Measurements from ENCODE around the gene NAA38.
A peak's percentile ranks its signal among the peaks of the same experiment; 100 is the strongest.

The NAA38 gene

GRCh38 chr17:7851438-7852261, 5.7 kb downstream of the NAA38 start:
- DNase-seq = peak; percentile 51 to 53

DNA sequence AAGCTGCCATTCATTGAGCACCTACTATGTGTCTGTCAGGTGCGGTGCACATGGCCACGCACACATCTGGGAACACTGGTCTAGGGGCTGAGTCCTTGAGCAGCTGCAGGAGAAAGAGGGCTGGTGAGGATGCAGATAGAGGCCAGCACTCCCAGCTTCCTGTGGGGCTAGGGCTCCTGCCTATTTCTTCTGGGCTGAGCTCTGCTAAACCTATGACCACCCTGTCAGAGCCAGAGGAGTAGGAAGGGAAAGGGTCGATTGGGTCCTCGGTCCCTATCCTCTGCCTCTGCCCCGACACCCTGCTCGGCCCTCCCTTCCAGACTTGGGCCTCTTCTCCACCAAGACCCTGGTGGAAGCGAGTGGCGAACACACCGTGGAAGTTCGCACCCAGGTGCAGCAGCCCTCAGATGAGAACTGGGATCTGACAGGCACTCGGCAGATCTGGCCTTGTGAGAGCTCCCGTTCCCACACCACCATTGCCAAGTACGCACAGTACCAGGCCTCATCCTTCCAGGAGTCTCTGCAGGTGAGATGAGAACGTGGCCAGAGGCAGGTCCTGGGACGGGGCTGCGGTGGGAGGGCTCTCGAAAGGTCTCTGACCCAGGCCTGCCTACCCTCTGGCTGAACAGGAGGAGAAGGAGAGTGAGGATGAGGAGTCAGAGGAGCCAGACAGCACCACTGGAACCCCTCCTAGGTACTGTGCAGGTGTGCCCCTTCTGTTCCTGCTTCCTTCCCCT, 6.5 kb downstream of the NAA38 start:
- no peak for DNase-seq

DNA sequence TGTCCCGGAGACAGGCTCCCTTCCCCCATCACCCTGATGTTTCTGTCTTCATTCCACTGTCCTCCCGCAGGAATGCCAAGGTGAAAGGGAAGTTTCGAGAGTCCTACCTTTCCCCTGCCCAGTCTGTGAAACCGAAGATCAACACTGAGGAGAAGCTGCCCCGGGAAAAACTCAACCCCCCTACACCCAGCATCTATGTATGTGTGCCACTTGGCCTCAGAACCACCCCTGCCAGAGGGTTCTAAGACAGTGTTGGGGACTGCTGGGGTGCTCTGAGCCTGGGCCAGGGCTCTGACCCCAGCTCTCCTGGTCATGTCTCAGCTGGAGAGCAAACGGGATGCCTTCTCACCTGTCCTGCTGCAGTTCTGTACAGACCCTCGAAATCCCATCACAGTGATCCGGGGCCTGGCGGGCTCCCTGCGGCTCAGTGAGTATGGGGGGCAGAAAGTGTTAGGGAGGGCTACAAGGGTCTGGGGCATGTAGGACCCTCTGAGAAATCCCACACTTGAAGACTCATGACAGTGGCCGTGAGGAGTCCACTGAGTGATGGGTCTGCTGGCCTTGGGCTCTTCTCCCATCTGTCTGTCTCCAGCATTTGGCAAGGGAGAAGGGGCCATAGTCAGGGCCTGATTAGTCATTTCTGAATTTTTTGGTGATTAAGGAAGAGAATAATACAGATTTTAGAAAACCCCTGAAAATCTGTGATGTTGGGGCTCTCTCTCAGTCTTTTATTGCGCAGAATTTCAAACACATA, 7.4 kb downstream of the NAA38 start:
- no peak for DNase-seq

GRCh38 chr17:7849130-7849750, 8.1 kb downstream of the NAA38 start:
- no peak for DNase-seq

- DNase-seq = no peak
Measured at GRCh38 chr17:7848739-7849129, 8.6 kb downstream of the NAA38 start.

- no peak for DNase-seq
Measured at GRCh38 chr17:7848131-7848579, 9.2 kb downstream of the NAA38 start.

GRCh38 chr17:7846765-7847661, 10.3 kb downstream of the NAA38 start:
- no peak for DNase-seq

DNA sequence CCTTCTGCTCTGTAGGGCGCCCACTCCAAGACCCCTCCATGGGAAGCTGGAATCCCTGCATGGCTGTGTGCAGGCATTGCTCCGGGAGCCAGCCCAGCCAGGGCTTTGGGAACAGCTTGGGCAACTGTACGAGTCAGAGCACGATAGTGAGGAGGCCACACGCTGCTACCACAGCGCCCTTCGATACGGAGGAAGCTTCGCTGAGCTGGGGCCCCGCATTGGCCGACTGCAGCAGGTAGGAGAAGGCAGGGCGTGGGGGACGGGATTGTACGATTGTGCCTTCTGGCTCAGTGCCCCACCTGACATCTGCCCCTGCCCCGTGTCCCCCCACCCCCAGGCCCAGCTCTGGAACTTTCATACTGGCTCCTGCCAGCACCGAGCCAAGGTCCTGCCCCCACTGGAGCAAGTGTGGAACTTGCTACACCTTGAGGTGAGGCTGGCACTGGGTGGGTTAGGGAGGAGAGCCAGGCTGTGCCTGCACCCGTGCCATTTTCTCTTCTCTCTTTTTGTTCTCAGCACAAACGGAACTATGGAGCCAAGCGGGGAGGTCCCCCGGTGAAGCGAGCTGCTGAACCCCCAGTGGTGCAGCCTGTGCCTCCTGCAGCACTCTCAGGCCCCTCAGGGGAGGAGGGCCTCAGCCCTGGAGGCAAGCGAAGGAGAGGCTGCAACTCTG, 11.2 kb downstream of the NAA38 start:
- DNase-seq = no peak

- no peak for DNase-seq
Measured at GRCh38 chr17:7845359-7846062, 11.8 kb downstream of the NAA38 start.

DNA sequence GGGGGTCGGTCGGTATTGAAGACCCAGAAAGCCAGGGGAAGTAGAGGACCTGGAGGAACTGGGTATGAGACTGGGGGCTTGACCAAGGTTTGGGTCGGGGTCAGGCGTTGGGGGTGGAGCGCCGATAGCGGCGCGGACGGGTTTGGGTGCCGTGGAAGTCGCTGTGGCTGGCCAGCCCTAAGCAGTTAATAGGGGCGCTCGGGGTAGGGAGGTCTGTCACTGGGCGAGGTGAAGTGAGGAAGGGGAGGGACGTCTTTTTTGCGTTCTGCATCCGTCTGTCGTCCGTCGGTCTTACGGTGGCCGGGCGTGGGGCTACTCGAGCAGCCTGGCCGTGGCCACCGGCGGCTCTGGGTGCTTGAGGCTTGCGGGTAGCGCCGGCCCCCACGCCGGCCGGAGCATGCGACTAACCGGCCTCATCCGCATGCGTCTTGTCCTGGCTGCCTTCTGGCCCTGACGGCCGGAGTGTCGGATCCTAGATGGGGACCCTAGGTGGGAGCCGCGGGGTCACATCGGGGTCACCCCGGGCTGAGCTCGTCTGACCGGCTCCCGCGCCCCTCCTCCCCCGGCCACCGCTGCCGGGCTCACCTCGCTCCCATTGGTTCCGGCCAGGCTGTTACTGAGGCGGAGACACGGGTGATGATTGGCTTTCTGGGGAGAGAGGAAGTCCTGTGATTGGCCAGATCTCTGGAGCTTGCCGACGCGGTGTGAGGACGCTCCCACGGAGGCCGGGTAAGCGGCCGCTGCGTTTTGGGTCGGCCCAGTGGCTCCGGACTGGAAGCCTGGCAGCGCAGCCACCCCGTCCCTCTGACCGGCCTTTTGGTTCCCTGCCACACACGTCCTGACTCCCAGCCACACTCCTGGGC, 12.8 kb downstream of the NAA38 start:
- peak; percentile 50 to 56 for DNase-seq

DNA sequence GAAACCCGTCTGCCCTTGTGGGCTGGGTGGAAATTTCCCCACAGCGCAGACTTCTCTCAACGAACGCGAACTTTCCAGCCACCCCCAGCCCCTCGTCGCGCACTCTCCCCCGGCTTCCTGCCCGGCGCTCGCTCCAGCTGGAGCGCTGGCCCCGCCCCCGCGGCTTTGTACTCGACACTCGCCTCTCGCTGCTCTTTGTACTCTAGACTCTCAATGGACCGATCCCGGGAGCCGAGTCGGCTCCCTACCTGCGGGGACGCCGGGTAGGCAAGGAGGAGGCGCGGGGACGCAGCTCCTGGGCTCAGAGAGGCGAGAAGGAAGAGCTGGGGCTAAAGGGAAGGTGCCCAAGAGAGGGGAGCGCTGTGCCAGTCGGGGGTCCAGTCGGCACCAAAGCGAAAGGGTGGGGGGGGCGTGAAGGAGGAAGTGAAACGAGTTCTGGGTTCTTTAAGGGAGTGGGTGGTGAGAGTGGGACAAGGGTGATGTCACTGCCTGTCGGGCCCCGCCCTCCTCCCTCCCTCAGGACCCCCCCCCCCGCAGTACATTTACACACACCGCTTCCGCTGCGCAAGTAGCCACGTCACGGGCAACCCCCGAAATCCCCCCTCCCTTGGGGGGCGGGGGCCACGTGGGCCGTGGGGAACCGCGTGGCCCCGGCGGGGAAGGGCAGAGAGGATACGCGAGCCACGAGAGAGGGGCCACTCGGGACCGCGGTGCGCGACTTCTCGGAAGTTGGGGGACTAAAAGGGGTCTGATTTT, 13.6 kb downstream of the NAA38 start:
- DNase-seq = no peak

GRCh38 chr17:7843257-7843535, 14.2 kb downstream of the NAA38 start:
- no peak for DNase-seq

DNA sequence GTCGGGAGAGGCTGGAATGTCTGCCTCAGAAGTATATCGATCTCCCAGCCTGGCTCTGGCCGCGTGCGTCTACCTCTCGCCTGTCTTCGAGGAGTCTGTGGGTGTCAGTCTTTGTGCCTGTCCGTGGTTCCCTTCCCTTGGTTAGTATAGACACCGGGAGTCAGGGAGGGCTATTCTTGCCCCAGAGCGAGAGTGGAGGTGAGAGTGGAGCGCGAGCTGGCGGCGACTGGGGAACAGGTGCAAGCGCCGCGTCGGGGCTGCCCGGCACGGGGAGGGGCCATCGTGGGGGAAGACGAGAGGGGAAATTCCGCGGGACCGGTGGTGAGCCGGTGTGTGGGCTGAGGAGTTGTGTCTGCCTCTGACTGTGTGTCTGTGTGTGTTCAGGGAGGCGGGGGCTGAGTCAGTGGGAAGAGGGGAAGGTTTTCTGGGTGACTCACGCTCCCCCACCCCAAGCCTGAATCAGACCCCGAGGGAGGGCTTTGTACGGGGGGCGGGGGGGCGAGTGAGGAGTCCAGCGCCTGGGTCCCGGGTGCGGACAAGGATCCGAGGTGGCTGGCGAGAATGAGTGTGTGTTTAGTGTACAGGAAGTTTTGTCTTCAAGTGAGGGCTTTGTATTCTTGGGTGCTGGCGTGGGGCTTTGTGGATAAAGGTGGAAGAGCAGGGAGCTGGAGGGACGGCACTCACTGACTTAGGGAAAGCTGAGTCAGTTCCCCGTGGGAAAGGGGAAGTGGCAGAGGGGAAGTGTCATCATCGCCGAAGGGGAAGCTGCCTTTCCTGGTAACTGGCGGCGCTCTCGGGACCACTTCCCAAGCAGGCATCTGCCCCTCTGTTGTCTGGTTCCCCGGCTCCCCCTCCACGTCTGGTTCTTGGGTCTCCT, 14.7 kb downstream of the NAA38 start:
- peak; percentile 34 to 52 for DNase-seq

- DNase-seq = peak in 1 of 2 experiments; percentile 31
Measured at GRCh38 chr17:7841915-7842379, 15.4 kb downstream of the NAA38 start.

GRCh38 chr17:7841396-7841914, 15.9 kb downstream of the NAA38 start:
- DNase-seq = peak; percentile 15 to 21

DNA sequence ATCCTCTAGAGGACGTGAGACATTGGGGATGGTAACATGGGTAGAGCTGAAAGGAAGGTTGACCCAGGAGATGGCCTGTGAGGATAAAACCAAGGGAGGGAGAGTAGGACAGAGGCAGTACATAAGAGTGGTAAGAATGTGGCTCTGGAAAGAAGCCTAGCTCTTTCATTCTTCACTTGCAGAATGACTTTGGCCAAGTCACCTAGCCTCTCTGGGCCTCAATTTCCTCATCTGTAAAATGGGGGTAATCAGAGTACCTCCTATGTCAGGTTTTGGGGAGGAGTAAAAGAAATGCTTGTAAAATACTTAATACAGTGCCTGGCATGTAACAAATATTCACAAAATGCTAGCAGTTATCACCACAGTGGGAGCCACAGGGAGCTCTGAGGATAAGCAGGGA, 16.5 kb downstream of the NAA38 start:
- no peak for DNase-seq

DNA sequence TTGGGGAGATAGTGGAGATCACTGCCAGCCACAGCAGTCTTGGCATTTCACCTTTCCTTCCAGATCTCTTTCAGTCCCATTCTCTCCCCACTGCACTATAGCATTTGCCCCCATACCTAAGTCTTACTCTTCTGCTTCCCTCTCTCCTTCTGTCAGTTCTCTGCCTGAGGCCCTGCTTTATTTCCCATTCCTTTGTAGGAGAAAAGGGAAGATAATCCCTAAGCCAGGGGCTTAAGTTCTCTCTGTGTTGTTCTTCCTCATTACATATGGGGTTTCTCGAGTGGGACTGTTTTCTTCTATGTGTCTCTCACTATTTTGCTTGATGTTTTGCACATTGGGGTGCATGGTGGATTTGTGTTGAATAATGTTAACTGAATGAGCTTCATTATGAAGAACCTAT, 16.9 kb downstream of the NAA38 start:
- no peak for DNase-seq

DNA sequence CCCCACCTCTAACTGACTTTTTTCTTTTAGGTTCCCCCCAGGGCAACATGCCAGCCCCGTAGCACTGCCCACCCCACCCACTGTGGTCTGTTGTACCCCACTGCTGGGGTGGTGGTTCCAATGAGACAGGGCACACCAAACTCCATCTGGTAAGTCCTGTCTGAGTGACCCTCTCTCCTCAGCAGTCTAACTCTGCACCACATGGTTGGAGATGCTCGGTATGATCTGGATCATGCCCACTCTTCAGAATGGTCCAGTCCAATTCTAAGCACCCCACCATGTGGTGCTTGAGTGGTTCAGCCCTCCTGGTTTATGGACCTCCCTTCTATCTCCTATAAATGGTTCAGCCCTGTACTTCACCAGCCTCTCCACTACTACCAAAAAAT, 17.5 kb downstream of the NAA38 start:
- no peak for DNase-seq
